Suppressor macrophage treated with lipopolysaccharide for 1 hour (primary cell): ENCODE data around the gene REN.

Source experiments
- DNase-seq, 3 donors: peaks; one replicate each; pipeline ENCODE4 v3.0.0-alpha.2; 2020 to 2022

Gene REN

DNA sequence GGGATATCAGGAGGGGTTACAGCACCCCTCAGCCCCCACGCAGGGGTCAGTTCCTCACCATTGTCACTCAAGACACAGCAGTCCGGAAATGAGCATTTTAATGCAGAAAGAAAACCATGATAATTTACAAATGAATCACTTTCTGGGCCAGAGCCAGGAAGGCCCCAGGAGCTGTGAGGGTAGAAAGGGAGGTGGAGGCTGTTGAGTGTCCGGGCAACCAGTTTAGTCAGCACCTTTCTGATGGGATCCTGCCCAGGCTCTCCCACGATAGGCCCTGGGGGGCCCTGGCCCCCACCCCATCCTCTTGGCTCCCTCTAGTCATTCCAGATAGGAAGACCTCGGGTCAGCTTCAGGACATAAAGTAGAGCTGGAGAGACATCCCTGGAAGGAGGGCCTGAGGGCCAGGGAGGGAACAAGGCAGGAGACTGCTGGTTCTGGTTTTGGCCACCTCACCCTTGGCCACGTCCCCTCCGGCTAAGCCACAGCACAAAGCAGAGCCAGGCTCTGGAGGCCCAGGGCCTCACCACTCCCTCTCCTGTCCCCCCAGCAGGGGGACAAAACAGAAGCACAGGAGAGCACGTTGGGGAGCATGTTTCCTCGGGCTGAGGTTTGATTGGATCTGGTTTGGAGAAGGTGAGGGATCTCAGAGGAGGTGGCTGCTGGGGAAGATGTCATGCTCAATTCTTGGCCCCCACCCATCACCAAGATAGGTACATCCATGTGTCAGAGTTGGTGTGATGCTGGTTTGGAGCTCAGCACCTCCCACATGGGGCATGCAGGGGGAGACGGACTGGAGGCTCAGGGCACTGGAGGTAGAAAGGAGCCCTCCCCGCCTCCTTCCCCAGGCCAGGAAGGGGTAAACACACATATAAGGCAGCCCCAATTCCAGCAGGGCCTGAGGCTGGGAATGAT lies 34.9 kb downstream of the REN start:
- DNase-seq: no peak

DNA sequence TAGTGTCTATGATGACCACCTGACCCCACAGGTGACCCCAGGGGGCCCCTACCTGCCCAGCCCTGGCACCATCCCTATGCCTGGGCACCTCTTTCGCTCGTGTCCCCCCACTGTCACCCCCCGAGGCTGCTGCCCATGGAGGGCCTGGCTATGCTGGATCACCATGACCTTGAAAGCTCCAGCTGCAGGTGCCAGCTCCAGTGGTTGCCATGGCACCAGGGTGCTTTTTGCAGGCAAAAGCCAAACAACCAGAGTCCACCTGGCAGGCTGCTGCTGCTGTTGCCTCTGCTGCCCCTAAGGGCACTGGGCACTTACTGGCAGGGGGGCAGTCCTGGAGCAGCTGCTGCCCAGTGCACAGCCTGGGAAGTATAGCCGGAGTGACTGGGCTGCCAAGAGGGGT lies 36.0 kb downstream of the REN start:
- no peak for DNase-seq

DNA sequence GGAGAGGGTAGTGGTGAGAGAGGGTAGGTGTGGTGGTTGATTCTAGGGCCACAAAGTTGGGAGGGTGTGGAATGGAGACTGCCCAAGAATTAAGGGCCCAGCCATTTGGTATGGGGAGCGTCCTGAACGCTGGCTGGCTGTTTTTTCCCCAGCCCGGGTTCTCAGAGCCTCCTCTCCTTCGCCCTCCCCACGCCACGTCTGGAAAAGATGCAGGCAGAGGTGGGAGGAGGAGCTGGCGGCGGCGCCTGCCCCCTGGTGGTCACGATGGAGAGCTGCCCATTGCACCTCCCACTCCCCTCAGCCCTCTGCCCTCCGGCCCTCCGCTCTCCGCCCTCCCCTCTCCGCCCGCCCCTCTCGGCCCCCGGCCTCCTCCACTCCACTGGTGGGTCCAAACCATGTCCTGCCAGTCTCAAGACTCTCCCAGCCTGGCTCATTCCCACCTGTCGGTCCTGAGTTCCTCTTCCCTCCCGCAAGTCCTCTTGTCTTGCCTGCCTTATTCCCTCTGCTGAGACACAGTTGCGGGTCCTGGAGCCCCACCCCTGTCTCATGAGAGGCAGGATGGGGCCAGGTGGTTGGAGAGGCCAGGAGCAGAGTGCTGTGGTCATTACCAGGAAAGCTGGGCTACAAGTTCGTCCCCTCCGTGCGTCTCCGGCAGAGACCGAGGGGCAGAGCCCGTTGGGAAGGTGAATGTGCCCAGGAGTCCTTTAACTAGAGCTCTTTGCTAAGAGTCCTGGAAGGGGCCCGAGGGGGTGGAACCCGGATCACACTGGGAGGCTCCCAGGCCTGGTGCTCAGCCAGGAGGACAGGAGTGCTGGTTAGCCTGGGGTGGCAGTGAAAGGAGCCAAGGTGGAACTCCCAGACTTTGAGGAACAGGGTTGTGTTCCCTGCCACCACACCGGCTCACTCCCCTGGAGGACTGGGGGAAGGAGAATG lies 36.9 kb downstream of the REN start:
- peak; percentile 71 to 83 (median 74) for DNase-seq

DNA sequence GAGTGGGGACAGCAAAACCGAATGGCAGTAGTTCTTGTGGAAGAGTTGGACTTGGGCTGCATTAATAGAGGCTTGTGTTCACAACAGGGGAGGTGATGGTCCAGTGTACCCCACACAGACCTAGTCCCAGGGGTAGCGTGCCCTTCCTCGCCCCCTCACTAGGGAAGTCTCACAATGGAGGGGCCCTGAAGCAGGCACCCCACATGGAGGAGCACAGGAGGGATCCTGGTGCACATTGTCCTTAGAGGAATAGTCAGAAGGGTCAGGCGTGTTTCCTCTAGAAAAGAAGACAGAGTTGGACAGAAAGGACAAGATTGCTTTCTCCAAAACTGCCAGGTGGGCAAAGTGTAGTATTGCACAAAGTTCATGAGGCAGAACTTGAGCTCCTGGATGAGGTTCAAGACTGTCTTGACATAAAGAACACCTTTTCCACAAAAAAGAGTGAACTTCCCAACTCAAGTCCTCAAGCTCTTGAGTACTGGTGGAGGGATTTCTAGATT lies 37.6 kb downstream of the REN start:
- DNase-seq: no peak

DNA sequence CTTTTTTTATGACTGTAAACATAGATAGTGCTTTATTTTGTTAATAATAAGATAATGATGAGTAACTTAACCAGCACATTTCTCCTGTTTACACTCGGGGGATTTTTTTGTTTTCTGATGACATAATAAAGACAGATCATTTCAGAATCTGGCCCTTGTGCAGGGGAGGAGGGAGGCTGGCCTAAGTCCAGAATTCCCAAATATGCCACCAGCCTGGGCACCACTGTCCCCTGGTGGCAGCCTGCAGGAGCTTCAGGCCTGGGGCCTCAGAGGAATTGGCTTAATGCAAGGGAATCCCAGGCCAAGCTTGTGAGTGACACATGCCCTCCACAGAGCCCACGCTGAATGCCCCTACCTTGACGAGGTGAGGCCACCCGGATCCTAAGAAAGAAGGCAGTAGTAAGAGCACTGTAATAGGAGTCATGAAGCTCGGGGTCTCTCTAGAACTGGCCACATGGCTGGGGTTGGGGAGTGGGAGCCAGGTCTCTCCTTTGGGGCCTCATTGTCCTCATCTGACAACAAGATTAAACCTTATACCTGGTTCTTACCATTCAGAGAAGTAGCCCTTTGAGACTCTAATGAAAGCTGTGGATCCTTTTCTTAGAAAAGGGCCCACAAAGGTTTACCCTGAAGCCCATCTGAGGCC lies 38.4 kb downstream of the REN start:
- DNase-seq: peak; percentile 92 to 94 (median 93)

DNA sequence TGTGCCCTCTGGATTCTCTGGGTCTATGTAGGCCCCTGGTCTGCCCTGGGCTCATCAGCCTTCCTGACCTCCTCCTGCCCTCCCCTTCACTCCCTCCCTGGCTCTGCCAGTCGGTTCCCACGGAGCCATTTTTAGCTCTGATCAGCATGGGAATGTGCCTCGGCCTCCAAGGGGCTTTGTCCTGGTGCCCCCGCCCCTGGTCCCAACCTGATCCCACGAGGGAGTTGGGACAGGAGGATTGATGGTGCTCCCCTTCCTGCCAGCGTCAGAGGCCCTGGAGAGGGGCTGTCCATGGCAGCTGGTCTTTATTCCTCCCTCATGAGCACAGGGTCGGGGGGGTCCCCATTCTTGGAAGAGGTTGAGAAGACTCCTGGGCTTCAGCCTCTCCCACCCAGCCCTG lies 39.2 kb downstream of the REN start:
- DNase-seq: no peak

DNA sequence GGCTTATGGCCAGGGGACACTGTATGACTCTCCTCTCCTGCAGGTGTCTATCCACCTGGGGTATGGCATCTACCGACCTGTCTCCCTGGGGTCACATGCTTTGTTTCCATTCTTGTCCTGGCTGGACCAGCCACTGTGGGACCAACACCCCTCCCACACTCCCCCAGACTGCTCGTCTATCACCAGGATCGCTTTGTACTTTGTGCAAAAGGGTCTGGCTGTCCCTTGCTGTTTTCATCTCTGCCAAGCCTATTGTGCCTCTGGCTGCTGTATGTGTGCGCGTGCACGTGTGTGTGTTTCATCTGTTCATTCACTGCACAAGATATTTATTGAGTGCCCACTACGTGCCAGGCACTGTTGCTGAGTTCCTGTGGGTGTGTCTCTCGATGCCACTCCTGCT lies 39.8 kb downstream of the REN start:
- no peak for DNase-seq

DNA sequence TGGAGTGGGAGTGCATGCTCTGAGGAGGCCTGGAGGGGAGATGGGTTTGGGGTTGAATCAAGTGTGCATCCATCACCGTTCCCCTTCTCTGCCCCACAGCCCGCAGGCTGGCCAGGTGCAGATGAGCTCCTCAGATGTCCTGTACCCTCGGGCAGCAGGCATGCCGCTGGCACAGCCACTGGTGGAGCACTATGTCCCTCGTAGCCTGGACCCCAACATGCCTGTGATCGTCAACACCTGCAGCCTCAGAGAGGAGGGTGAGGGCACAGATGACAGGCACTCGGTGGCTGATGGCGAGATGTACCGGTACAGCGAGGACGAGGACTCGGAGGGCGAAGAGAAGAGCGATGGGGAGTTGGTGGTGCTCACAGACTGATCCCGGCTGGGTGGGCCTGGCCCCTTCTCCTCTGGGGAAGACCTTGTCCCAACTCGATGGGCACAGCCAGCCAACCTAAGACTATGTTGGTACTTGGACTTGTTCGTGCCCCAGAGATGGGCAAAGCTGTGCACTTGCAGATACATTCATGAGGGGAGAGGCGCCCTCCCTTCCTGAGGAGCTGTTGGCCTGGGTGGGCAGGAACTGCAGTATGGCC lies 40.3 kb downstream of the REN start:
- DNase-seq: no peak

DNA sequence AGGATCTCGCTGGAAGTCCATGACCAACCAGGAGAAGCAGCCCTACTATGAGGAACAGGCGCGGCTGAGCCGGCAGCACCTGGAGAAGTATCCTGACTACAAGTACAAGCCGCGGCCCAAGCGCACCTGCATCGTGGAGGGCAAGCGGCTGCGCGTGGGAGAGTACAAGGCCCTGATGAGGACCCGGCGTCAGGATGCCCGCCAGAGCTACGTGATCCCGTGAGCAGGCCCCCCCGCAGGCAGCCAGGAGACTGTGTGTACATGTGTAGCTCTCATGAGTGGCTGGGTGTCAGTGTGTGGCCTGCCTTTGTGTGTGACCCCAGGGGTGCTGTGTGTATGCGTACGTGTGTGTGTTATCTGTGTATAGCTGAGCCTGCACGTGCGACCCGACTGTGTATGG lies 41.5 kb downstream of the REN start:
- no peak for DNase-seq

DNA sequence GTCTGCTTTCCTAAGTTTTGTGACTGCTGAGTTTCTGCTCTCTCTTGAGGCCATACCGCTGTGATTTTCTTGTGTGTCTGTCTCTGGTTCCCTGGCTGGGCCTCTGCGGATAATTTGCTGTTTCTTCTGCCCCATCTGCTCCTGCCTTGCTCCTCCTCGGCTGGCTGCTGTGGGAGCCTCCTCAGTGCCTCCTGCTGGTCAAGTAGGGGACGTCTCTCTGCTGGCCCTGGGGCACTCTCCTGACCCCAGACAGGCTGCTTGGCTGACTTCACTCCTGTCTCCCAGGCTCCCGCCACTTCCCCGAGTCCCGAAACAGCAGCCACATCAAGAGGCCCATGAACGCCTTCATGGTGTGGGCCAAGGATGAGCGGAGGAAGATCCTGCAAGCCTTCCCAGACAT lies 42.8 kb downstream of the REN start:
- DNase-seq: peak; percentile 34 to 57 (median 36)

DNA sequence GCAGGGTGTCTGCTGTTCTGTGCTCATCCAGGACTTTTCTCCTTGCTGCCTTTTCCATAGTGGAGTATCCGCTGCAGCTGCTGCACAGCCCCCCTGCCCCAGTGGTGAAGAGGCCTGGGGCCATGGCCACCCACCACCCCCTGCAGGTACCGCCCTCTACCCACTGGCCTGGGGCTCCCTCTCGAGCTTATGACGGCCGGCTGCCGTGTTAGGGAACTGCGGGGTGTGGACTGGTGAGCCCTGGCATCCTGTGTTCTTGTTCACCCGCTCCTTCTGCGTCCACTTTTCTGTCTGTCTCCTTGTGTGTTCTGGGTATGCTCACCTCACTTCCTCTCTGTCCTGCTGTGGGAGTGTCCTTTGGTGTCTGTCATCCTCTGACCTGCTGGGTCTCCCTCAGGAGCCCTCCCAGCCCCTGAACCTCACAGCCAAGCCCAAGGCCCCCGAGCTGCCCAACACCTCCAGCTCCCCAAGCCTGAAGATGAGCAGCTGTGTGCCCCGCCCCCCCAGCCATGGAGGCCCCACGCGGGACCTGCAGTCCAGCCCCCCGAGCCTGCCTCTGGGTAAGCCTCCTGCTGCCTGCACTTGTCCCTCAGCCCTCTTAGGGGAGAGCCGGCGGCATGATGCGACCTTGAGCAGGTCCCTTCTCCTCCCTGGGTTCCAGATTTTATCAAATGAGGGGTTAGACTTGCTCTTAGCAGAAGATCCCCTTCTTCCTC lies 44.1 kb downstream of the REN start:
- no peak for DNase-seq

DNA sequence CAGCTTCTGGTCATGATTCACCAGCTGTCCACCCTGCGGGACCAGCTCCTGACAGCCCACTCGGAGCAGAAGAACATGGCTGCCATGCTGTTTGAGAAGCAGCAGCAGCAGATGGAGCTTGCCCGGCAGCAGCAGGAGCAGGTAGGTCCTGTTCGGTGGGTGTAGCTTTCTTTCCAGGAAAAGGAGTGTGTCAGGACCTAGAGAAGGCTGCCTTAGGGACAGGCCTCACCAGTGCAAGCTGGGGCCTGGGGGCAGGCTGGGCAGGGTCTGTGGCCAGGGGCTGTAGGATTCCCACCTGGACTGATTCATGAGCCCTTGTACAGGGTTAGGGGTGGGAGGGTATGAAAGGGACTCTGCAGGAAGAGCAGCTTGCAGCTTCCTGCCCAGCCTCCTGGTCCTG lies 49.6 kb downstream of the REN start:
- no peak for DNase-seq

DNA sequence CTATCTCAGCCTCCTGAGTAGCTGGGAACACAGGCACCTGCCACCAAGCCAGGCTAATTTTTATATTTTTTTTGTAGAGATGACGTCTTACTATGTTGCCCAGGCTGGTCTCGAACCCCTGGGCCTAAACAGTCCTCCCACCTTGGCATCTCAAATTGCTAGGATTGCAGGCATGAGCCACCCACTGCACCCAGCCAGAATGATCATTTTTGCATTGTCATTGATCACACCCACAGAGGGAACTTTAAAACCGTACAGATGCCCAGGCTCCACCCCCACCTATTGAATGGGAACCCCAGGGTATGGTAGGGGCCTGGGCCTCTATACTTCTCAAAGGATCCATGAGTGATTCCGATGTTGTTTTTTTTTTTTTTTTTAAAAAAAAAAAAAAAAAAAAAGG lies 51.0 kb downstream of the REN start:
- peak; percentile 28 to 39 (median 38) for DNase-seq

DNA sequence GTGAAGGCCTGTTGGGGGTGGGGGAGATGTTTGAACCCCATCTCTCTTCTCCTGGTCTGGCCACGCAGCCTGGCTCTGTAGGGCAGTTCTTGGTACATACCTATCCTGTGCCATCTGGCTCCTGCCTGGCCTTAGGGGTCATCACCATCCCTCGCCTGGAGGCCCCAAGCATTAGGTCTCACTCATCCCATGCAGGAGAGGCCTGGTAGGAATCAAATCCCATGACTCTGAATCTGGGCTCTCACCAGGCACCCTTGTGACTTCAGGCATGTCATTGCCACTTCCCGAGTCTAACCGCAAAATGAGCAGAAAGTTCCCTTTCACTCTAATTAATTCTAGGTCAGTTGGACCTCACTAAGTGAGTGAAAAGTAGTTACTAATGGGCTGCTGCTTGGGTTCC lies 51.5 kb downstream of the REN start:
- peak; percentile 69 to 78 (median 77) for DNase-seq

DNA sequence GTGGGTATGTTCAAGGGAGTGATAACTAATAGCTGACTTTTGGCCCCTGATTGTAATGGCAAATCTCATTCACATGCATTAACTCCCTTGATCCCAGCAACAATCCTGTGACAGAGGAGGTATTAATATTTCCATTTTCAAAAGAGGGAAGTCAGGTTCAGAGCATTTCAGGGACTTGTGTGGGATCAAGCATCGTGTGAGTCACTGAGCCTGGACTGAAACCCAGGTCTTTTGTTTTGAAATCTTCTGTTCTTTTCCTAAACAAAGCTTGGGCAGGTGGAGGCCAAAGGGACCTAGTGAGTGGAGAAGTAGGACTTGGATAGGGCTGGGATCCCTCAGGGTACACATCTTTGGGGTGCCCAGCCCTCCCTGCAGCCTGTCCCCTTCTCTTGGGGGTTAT lies 52.2 kb downstream of the REN start:
- peak; percentile 62 to 68 (median 64) for DNase-seq

DNA sequence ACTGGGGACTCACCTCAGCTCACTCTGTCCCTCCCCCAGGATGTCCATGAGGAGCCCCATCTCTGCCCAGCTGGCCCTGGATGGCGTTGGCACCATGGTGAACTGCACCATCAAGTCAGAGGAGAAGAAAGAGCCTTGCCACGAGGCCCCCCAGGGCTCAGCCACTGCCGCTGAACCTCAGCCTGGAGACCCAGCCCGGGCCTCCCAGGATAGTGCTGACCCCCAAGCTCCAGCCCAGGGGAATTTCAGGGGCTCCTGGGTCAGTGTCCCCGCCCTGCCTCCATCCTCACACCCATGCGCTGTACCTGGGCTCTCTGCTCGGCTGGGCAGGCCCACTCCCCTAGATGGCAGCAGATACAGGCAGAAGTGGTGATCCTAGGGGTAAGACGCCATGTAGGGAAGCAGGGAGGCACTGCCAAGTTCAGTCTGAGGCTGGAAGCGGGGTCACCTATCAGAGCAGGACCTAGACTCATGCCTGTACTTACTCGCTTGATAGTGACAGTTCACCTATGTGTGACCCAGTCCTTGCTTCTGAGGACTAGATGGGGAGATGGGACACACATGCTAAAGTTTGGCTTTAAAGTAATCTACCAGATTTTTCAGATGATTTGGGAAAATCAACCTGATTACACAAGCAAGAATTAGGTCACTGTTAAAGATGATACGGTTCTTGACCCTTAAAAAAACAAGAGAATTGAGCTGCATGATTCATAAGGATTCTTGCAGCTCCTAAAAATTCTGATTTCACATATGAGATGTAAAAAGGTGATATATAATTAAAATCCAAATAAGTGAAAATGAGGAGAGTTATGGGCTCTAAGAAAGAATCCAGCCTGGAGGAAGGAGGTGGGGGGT lies 53.0 kb downstream of the REN start:
- peak in 2 of 3 donors; percentile 22 to 48 for DNase-seq

DNA sequence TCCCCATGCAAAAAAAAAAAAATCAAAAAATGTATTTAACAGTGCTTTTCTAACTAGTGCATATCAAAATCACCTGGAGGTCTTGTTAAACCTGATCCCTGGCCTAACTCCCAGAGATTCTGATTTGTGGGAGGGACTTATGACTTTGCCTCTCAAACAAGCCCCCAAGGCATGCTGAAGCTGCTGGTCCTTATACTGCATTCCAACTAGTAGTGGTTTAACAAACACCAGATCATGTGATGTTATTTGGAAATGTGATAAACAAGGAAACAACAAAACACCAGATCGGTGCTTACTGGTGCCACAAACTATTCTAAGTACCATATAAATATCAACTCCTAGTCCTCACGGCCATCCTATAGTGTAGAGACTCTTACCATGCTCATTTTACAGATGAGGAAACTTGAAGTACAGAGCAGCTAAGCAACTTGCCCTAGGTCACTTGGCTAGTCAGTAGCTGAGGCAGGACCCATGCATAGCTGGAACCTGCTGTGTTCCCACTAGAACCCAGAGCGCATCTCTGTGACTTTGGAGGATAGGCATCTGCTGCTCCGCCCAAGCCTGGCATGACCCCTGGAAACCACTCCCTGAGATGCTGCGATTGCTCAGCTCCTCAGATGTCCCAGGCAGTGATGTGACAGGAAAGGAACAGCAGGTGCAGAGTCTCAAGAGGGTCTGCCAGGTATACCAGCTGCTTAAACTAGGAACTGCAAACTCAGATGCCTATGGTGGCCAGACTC lies 55.1 kb downstream of the REN start:
- DNase-seq: no peak

DNA sequence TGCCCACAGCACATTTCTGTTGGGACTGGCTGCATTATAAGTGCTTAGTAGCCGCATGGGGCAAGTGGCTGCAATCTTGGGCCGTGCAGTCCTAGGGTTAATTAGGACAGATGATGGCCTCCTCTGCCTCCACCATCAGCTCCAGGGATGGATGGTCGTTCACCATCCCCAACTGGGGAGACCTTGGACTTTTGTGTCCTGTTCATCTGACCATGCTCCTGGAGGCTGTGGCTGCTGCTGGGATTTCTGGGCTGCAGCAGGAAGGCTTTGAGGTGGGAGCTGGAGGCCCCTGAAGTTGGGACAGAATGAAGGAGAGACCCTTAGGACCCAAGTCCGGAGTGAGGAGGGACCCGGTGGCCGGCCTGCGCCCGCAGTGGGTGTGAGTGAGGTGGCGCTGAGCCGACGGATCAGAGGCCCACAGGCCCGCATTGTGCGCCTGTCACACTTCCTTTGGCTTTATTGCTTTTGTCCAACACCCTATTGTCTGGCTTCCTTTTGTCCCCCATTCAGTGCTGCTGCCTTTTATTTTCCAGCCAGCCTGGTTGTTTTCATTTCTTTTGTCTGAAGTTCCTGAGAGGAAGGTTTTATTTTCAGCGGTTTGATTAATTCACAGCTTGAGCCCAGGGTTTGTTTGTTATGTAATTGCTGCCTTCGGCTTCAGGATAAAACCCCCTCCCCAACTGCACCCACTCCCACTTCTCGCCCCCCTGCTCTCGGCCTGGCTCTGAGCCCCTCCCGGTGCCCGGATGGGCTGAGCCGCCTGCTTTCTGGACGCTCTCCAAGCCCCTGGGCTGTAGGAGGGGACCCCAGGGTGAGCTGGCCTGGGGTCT lies 57.6 kb downstream of the REN start:
- no peak for DNase-seq

DNA sequence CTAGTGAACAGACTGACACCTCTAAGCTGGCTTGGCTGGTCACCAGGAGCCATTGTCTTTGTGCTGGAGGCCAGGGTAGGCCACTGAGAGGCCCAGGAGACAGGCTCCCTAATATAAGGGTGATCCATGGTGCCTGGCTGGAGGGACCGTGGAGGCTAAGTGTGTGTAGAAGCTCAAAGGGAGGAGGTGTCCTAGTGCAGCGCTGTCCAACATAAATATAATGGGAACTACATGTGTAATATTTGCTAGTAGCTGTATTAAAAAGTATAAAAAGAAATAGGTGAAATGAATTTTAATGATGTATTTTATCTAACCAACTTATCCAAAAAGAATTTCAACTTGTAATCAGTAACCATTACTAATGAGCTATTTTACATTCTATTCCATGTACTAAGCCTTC lies 58.2 kb downstream of the REN start:
- DNase-seq: no peak
